Measurements from ENCODE around the gene AQP5. TPM values are rescaled to one million over a fixed set of nuclear protein-coding genes. Genes with fewer than 3 reads are reported as not detected.

The AQP5 gene
- total RNA-seq, 2 experiments from 2014 or later = not detected

DNA sequence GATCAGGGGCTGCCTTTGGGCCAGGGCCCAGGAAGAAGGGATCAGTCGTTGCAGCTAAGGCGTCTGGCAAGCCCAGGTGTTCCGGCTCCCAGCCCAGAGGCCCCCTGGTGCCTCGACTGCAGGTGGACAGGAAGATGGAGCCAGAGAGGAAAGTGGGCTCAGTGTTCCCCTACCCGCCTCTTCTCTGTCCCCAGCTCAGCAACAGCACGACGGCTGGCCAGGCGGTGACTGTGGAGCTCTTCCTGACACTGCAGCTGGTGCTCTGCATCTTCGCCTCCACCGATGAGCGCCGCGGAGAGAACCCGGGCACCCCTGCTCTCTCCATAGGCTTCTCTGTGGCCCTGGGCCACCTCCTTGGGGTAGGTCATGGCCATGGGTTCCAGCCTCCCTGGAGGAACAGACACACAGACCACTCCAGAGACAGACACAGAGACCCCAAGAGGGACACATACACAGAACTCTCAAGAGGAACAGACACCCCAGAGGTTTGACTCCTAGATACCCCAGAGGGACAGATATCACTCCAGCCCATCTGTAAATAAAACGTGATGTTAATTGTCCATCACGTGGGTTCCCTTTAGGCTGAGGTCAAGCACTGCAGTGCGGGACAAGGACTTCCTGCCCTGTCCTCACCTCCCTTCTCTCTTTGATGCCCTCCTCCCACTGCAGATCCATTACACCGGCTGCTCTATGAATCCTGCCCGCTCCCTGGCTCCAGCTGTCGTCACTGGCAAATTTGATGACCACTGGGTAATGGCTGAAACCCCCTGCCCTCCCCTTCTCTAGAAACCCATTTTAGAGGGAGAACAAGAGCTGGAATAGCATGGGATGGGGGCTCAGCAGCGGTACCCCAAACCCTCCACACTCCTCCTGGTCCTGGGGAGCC is 7.5 kb upstream of the AQP5 start:
- Mint-ChIP-seq H3K27me3 (peaks cover 48% of the 10 kb centered on the region), H3K9me3 (no peaks in the 10 kb centered on the region)

DNA sequence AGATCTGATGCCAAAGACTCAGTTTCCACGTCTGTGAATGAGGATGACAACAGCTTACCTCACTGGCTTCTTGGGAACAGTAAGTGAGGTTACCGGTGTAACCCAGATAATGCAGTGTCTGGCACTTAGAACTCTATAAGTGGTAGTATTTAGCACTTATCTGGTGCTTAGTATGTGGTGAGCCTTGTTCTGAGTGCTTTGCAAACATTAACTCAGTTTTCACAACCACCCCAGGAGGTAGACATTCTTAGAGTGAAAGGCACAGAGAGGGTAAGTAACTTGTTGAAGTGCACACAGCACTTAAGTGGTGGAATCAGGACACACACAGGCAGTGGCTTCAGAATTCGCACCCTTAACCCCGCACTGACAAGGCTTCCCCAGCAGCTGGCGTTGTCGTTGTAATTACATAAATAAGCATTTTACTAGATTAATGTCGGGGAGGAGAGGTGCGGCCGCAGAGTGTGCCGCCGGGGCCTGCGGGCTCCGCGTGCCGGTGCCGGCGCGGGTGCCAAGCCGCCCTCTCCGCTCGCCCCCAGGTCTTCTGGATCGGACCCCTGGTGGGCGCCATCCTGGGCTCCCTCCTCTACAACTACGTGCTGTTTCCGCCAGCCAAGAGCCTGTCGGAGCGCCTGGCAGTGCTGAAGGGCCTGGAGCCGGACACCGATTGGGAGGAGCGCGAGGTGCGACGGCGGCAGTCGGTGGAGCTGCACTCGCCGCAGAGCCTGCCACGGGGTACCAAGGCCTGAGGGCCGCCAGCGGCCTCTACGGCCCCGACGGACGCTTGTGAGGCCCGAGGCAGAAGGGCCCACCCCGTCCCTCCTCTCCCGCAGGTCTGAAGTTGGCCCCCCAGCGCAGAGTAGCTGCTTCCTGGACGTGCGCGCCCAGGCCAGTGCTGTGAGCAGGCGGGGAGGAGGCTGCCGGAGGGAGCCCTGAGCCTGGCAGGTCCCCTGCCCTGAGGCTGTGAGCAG is 6.5 kb upstream of the AQP5 start:
- Mint-ChIP-seq H3K36me3 (no peaks in the 10 kb centered on the region), H3K4me3 (no peak overlapping the region), H3K9me3 (no peaks in the 10 kb centered on the region), H3K4me1 (ENCODE audit: low read depth) (peaks cover under 1% of the 10 kb centered on the region), H3K27ac (no peak overlapping the region), H3K27me3 (peaks cover 55% of the 10 kb centered on the region)
- no peak for DNase-seq
- CTCF ChIA-PET = interaction anchor here (0.9 to 7.4 kb wide), 4 partner anchors 9 to 115 kb away, joined by 5 to 46 read pairs (median 8); no protein-coding TSS in a partner anchor
- intact Hi-C loops (cut with micrococcal nuclease) = no loop called here
- POLR2A ChIA-PET = no interaction called here

More for the DNA sequence above, 7.5 kb upstream of the AQP5 start:
- no peaks in the 10 kb centered on the region for H3K4me1 Mint-ChIP-seq (ENCODE audit: low read depth)
- POLR2A ChIA-PET = no interaction called here
- no peak for DNase-seq
- H3K4me3 Mint-ChIP-seq = no peak overlapping the region
- intact Hi-C loops (cut with micrococcal nuclease) = no loop called here
- CTCF ChIA-PET = interaction anchor here (0.6 to 7.4 kb wide), 3 partner anchors 8 to 13 kb away, joined by 3 to 46 read pairs (median 10); no protein-coding TSS in a partner anchor
- no peak overlapping the region for H3K27ac Mint-ChIP-seq
- no peaks in the 10 kb centered on the region for H3K36me3 Mint-ChIP-seq

DNA sequence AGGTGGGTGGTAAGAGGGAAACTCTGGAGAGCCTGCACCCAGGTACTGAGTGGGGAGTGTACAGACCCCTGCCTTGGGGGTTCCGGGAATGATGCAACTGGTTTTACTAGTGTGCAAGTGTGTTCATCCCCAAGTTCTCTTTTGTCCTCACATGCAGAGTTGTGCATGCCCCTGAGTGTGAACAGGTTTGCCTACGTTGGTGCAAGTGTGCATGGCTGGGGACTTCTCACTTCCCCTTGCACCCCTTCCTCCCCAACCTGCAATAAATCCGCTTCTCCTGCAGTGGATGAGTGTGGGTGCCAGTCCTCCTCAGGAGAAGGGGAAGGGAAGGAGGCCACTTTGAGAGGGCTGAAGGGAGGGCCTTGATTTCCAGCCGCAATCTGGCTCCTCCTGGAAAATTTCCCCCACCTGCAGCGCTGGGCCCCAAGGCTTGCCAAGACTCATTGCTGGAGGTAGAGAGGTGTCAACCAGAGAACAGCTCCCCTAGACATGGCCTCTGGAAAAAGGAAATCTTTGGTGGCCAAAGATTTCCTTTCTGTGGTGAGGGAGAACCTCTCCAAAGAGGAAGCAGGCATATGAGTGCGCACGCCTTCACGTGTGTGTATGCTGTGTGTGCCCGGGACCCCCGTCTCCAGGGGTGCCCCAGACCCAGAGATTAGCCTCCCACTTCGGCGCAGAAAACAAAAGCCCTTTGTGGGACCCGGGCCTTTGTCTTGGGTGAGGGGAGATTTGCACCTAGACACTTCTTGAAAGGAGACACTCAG is 5.6 kb upstream of the AQP5 start:
- CTCF ChIA-PET = interaction anchor here (0.9 to 7.4 kb wide), 3 partner anchors 10 to 115 kb away, joined by 5 to 46 read pairs (median 7); no protein-coding TSS in a partner anchor
- no peak for DNase-seq
- Mint-ChIP-seq H3K4me3 (no peak overlapping the region), H3K9me3 (no peaks in the 10 kb centered on the region), H3K27me3 (peaks cover 59% of the 10 kb centered on the region), H3K36me3 (no peaks in the 10 kb centered on the region), H3K4me1 (ENCODE audit: low read depth) (peaks cover 8% of the 10 kb centered on the region), H3K27ac (no peak overlapping the region)
- intact Hi-C loops (cut with micrococcal nuclease) = no loop called here
- POLR2A ChIA-PET = no interaction called here

DNA sequence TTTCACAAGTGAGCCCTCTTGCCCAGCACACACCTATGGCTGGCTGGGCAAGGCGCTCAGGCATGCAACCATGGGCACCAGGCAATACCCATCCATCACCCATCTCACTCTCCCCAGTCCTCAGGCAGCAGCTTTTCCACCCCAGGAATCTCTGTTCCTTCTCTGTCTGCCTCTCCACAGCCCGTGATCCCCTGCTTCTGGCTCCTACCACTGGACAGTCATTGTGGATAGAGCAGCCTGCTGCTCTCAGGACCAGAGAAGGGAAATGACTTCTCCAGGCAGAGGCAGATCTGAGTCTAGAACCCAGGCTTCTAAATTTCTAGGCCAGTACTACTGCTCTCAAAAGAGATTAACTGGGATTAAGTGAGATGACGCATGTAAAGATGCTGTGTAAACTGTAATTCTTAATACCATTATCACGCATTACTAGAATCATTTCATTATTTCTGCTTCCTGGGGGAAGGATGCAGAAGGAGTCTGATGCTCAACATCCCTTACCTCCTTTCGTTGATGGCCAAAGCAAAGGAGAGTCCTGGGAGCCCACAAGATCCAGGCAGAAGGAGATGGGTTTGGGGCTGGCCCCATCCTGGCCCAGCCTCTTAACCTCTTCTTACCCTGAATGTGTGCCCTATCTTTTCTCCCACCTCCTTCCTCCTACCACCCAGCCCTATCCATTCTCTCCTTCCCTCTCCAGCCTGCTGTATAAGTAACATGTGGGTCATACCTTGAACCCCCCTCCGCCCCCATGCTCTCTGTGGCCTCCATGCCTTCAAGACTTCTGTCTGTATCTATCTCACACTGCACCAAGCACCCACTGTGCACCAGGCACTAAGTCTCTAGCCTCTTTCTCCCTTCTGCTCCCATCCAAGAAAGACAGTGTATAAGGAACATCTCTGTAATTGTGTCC is 4.8 kb upstream of the AQP5 start:
- ChIA-PET CTCF (interaction anchor here (1.2 to 7.4 kb wide), 4 partner anchors 10 to 90 kb away, joined by 6 to 46 read pairs (median 23); no protein-coding TSS in a partner anchor), POLR2A (no interaction called here)
- peaks cover 56% of the 10 kb centered on the region for H3K27me3 Mint-ChIP-seq
- H3K36me3 Mint-ChIP-seq = no peaks in the 10 kb centered on the region
- intact Hi-C loops (cut with micrococcal nuclease) = no loop called here
- no peak for DNase-seq
- no peak overlapping the region for H3K27ac Mint-ChIP-seq
- H3K4me3 Mint-ChIP-seq = no peak overlapping the region
- no peaks in the 10 kb centered on the region for H3K9me3 Mint-ChIP-seq
- peaks cover 8% of the 10 kb centered on the region for H3K4me1 Mint-ChIP-seq (ENCODE audit: low read depth)

DNA sequence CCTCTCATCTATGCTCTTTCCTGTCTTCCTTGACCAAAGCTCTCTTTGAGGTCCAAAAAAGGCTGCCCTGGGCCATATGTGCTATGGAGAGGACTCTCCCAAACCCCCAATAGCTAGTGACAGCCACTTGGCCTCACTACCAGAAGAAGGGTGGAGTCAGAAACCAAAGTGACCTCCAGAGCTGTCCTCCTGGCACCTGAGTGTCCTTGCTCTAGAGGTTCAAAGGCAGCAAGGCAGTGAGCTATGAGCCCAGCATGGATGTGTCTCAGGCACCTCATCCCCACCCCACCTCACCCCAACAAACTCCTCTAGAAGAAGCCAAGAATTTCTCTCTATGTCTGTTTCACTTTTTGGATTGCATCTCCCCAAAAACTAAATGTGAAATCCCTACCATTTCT is 4.1 kb upstream of the AQP5 start:
- H3K36me3 Mint-ChIP-seq = no peaks in the 10 kb centered on the region
- no peak for DNase-seq
- ChIA-PET CTCF (interaction anchor here (1.8 to 7.4 kb wide), 3 partner anchors 10 to 91 kb away, joined by 6 to 46 read pairs (median 39); no protein-coding TSS in a partner anchor), POLR2A (no interaction called here)
- peaks cover 8% of the 10 kb centered on the region for H3K4me1 Mint-ChIP-seq (ENCODE audit: low read depth)
- intact Hi-C loops (cut with micrococcal nuclease) = no loop called here
- H3K4me3 Mint-ChIP-seq = no peak overlapping the region
- H3K27ac Mint-ChIP-seq = no peak overlapping the region
- no peaks in the 10 kb centered on the region for H3K9me3 Mint-ChIP-seq
- peaks cover 60% of the 10 kb centered on the region for H3K27me3 Mint-ChIP-seq

DNA sequence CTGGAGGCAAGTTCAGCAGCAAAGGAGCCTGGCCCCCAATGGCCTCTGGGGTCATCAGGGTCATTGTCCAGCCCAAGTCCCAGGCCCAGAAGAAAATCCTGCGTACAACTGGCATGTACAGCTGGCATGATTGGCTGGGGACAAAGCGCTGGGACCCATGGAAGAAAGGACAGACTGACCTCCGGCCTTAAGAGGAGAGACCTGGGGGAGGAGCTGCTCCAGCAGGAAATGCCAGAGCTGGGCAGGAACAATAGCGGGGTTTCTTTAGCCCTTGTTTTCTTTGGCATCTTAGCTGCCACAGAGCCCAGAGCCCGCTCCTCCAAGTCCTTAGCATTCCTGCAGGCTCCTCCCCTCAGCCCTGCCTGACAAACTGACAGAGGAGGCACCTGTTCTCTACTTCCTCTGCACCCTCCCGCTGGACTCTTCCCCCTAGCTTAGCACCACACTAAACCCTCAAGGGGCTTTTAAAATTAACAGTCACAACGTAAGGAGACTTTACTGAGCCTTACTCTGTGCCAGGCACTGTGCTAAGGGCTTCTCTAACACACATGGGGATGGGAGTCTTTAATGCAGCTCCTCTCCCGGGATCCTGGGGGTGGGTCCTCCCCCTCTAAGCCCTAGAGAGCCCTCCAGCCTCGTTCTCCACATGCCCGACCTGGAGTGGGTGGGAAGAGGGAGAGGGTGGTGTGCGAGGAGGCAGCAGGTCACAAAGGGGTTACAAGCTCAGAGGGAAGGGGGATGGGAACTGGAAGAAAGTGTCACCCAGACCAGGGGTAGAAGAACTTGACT is 1.8 kb upstream of the AQP5 start:
- Mint-ChIP-seq H3K4me1 (ENCODE audit: low read depth) (peaks cover 8% of the 10 kb centered on the region), H3K27me3 (peaks cover 68% of the 10 kb centered on the region), H3K36me3 (no peaks in the 10 kb centered on the region), H3K4me3 (no peak overlapping the region), H3K27ac (no peak overlapping the region), H3K9me3 (no peaks in the 10 kb centered on the region)
- ChIA-PET CTCF (interaction anchor here (1.1 to 7.4 kb wide), 4 partner anchors 8 to 93 kb away, joined by 3 to 46 read pairs (median 21); no protein-coding TSS in a partner anchor), POLR2A (no interaction called here)
- no peak for DNase-seq
- intact Hi-C loops (cut with micrococcal nuclease) = no loop called here

DNA sequence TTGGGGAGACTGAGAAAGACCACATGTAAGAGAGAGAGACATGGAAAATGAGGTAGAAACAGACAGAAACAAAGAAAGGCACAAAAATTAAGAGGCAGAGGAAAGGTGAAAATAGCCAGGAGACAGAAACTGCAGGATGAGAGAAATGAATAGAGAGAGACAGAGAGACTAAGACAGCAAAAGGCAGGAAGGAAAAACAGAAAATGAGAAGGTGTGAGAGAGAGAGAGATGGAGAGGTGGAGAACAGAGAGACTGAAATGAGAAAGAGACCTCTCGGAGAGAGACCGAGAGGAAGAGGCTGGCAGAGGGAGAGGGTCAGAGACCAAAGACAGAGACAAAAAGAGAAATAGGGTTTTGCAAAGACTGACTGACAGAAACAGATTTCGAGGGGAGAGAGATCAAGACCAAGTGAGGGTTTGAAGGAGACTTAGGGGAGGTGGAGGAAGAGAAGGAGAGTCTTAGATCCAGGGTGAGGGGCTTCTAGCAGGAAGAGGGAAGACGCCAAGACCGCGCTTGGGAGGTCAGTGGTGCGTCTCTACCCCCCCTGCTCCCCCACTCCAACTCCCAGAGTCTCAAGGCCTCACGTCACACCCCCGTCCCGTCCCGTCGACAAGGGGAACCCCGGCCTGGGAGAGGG is 1.1 kb upstream of the AQP5 start:
- H3K4me1 Mint-ChIP-seq (ENCODE audit: low read depth) = peaks cover 8% of the 10 kb centered on the region
- H3K4me3 Mint-ChIP-seq = no peak overlapping the region
- intact Hi-C loops (cut with micrococcal nuclease) = loop anchor here (1.0 kb wide), 1 partner anchor 10 kb away; the partner anchor contains the start of gene AQP2
- ChIA-PET POLR2A (no interaction called here), CTCF (interaction anchor here (1.1 to 7.4 kb wide), 4 partner anchors 7 to 93 kb away, joined by 3 to 46 read pairs (median 21); no protein-coding TSS in a partner anchor)
- H3K9me3 Mint-ChIP-seq = no peaks in the 10 kb centered on the region
- DNase-seq = no peak
- no peaks in the 10 kb centered on the region for H3K36me3 Mint-ChIP-seq
- no peak overlapping the region for H3K27ac Mint-ChIP-seq
- H3K27me3 Mint-ChIP-seq = peaks cover 69% of the 10 kb centered on the region

DNA sequence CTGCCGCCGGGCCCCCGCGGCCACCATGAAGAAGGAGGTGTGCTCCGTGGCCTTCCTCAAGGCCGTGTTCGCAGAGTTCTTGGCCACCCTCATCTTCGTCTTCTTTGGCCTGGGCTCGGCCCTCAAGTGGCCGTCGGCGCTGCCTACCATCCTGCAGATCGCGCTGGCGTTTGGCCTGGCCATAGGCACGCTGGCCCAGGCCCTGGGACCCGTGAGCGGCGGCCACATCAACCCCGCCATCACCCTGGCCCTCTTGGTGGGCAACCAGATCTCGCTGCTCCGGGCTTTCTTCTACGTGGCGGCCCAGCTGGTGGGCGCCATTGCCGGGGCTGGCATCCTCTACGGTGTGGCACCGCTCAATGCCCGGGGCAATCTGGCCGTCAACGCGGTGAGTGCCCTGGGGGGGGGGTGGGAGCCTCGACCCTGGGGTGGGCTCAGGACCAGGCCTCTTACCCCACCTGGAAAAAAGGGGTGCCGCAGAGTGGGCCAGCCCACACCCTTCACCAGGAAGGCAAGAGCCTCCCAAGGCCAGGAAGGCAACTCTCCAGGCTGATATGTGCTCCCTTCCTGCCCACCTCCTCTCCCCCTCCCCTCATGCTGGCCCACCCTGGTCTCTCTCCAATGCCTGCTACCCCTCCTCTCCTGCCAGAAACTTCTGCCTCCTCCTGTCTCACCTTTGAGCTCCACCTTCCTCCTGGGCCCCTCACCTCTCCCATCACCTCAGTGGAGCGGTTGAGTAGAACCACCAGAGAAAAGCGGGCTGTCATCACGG is 507 bp downstream of the AQP5 start:
- ChIA-PET POLR2A (no interaction called here), CTCF (interaction anchor here (0.9 to 9.5 kb wide), 4 partner anchors 96 to 185 kb away, joined by 3 to 259 read pairs (median 3); no protein-coding TSS in a partner anchor)
- no peak for DNase-seq
- intact Hi-C loops (cut with micrococcal nuclease) = loop anchor here (1.0 kb wide), 1 partner anchor 12 kb away; the partner anchor contains the start of gene AQP2
- H3K27ac Mint-ChIP-seq = no peak overlapping the region
- no peaks in the 10 kb centered on the region for H3K9me3 Mint-ChIP-seq
- H3K36me3 Mint-ChIP-seq = no peaks in the 10 kb centered on the region
- H3K4me1 Mint-ChIP-seq (ENCODE audit: low read depth) = peaks cover 10% of the 10 kb centered on the region
- no peak overlapping the region for H3K4me3 Mint-ChIP-seq
- H3K27me3 Mint-ChIP-seq = peaks cover 59% of the 10 kb centered on the region

Measured in activated CD4-positive, alpha-beta memory T cell treated with anti-CD3 and anti-CD28 coated beads for 36 hours (primary cell).